Measurements from ENCODE around the gene COX7A2L.

Gene COX7A2L

GRCh38 chr2:42315844-42316470 is 45.1 kb downstream of the COX7A2L start:
- TF ChIP-seq REST (IDR thresholded peaks at IDR 0.05; ENCODE audit: insufficient read depth in 1 of 2, low read depth in 2 of 2, low read length in 2 of 2) (no peak), FOXP2 (optimal IDR thresholded peaks at IDR 0.05; ENCODE audit: borderline replicate concordance, extremely low read depth, extremely low read length, insufficient read depth) (no peak), TAF1 (IDR thresholded peaks at IDR 0.05; ENCODE audit: borderline replicate concordance, insufficient read depth, low read length) (no peak), SIN3A (IDR thresholded peaks at IDR 0.05; ENCODE audit: borderline replicate concordance, insufficient read depth, low read length) (no peak), POLR2AphosphoS5 (IDR thresholded peaks at IDR 0.05; ENCODE audit: low read depth, low read length) (no peak)

- TF ChIP-seq POLR2AphosphoS5 (IDR thresholded peaks at IDR 0.05; ENCODE audit: low read depth, low read length), result no peak
- no peak for TF ChIP-seq SIN3A (IDR thresholded peaks at IDR 0.05; ENCODE audit: borderline replicate concordance, insufficient read depth, low read length)
- no peak for TF ChIP-seq FOXP2 (optimal IDR thresholded peaks at IDR 0.05; ENCODE audit: borderline replicate concordance, extremely low read depth, extremely low read length, insufficient read depth)
- TF ChIP-seq TAF1 (IDR thresholded peaks at IDR 0.05; ENCODE audit: borderline replicate concordance, insufficient read depth, low read length), result no peak
- TF ChIP-seq REST (IDR thresholded peaks at IDR 0.05; ENCODE audit: insufficient read depth in 1 of 2, low read depth in 2 of 2, low read length in 2 of 2), result no peak
Observed at GRCh38 chr2:42314892-42315468, 46.0 kb downstream of the COX7A2L start.

GRCh38 chr2:42312106-42312505 is 48.9 kb downstream of the COX7A2L start:
- TF ChIP-seq REST (IDR thresholded peaks at IDR 0.05; ENCODE audit: insufficient read depth in 1 of 2, low read depth in 2 of 2, low read length in 2 of 2) (no peak), FOXP2 (optimal IDR thresholded peaks at IDR 0.05; ENCODE audit: borderline replicate concordance, extremely low read depth, extremely low read length, insufficient read depth) (no peak), SIN3A (IDR thresholded peaks at IDR 0.05; ENCODE audit: borderline replicate concordance, insufficient read depth, low read length) (no peak), TAF1 (IDR thresholded peaks at IDR 0.05; ENCODE audit: borderline replicate concordance, insufficient read depth, low read length) (no peak)

- no peak for TF ChIP-seq POLR2AphosphoS5 (IDR thresholded peaks at IDR 0.05; ENCODE audit: low read depth, low read length)
- TF ChIP-seq SIN3A (IDR thresholded peaks at IDR 0.05; ENCODE audit: borderline replicate concordance, insufficient read depth, low read length), result no peak
Observed at GRCh38 chr2:42310007-42310515, 51.0 kb downstream of the COX7A2L start.

GRCh38 chr2:42309366-42309765 is 51.7 kb downstream of the COX7A2L start:
- no peak for TF ChIP-seq REST (IDR thresholded peaks at IDR 0.05; ENCODE audit: insufficient read depth in 1 of 2, low read depth in 2 of 2, low read length in 2 of 2)
- TF ChIP-seq FOXP2 (optimal IDR thresholded peaks at IDR 0.05; ENCODE audit: borderline replicate concordance, extremely low read depth, extremely low read length, insufficient read depth), result no peak
